ENCODE data around the gene GNAT2.
A peak's percentile ranks its signal among the peaks of the same experiment; 100 is the strongest.
"Not testable (repeated sequence)": the region's sequence is repeated elsewhere in the genome, so short reads cannot be mapped to it uniquely, and the experiment has no call there.

GNAT2 gene

GRCh38 chr1:109619576-109620400, at the start of gene GNAT2, which contains the start of gene AMPD2:
TSS of gene GNAT2 (minus strand) at chr1:109619616. CDS start at chr1:109612870, 6,746 bp downstream.
TSS of gene AMPD2 (plus strand) at chr1:109619837. CDS start at chr1:109621176, 1,339 bp downstream.
- Mint-ChIP-seq H3K4me3 (peak within 1 kb of the TSS; percentile 97 to 99), H3K4me1 (peaks cover 56 to 86% of the 10 kb centered on the region in 2 donors), H3K27me3 (no peaks in the 10 kb centered on the region), H3K9me3 (no peaks in the 10 kb centered on the region), H3K27ac (peak within 1 kb of the TSS; percentile 98), H3K36me3 (peaks cover 2 to 4% of the 10 kb centered on the region in 2 donors)
- peak; percentile 76 for DNase-seq
- ATAC-seq (replicated peaks) = peak; percentile 75

- H3K4me3 Mint-ChIP-seq = peak overlapping the region; percentile 75 to 83
- H3K27ac Mint-ChIP-seq = peak overlapping the region; percentile 20
- no peak for DNase-seq
- ATAC-seq (replicated peaks) = peak; percentile 69 to 75
- peaks cover 0 to 3% of the 10 kb centered on the region in 2 donors for H3K9me3 Mint-ChIP-seq
- H3K27me3 Mint-ChIP-seq = no peaks in the 10 kb centered on the region
- H3K36me3 Mint-ChIP-seq = peaks cover 0 to 2% of the 10 kb centered on the region in 2 donors
- H3K4me1 Mint-ChIP-seq = peaks cover 14 to 23% of the 10 kb centered on the region in 2 donors
These were observed 48.8 kb upstream of the GNAT2 start for GRCh38 chr1:109668123-109668775.

GRCh38 chr1:109667452-109668122, 48.2 kb upstream of the GNAT2 start, which contains the start of gene GSTM2:
TSS of gene GSTM2 (plus strand) at chr1:109668057. CDS start at chr1:109668116, 59 bp downstream.
- ATAC-seq (replicated peaks) (peak; percentile 98), DNase-seq (peak; percentile 62)
- H3K4me1 Mint-ChIP-seq = peaks cover 14 to 23% of the 10 kb centered on the region in 2 donors
- peak within 1 kb of the TSS; percentile 75 to 83 for H3K4me3 Mint-ChIP-seq
- peak within 1 kb of the TSS; percentile 20 for H3K27ac Mint-ChIP-seq
- peaks cover 0 to 3% of the 10 kb centered on the region in 2 donors for H3K9me3 Mint-ChIP-seq
- peaks cover 0 to 2% of the 10 kb centered on the region in 2 donors for H3K36me3 Mint-ChIP-seq
- no peaks in the 10 kb centered on the region for H3K27me3 Mint-ChIP-seq

- Mint-ChIP-seq H3K9me3 (no peaks in the 10 kb centered on the region), H3K36me3 (peaks cover 0 to 5% of the 10 kb centered on the region in 2 donors), H3K4me3 (no peak overlapping the region), H3K27me3 (no peaks in the 10 kb centered on the region), H3K4me1 (peaks cover 15 to 29% of the 10 kb centered on the region in 2 donors), H3K27ac (no peak overlapping the region)
- DNase-seq = no peak
- ATAC-seq (replicated peaks) = no peak
These were observed 45.3 kb upstream of the GNAT2 start for GRCh38 chr1:109664671-109665070.

- Mint-ChIP-seq H3K27me3 (no peaks in the 10 kb centered on the region), H3K27ac (no peak overlapping the region), H3K4me3 (no peak overlapping the region), H3K9me3 (no peaks in the 10 kb centered on the region), H3K36me3 (peaks cover 0 to 12% of the 10 kb centered on the region in 2 donors), H3K4me1 (peaks cover 9 to 13% of the 10 kb centered on the region in 2 donors)
- no peak for DNase-seq
- no peak for ATAC-seq (replicated peaks)
These were observed 42.0 kb upstream of the GNAT2 start for GRCh38 chr1:109661391-109661790.

GRCh38 chr1:109660691-109661026, 41.2 kb upstream of the GNAT2 start:
- H3K9me3 Mint-ChIP-seq; H3K4me3 Mint-ChIP-seq; ATAC-seq (replicated peaks); H3K27me3 Mint-ChIP-seq; H3K27ac Mint-ChIP-seq; DNase-seq: not testable (repeated sequence)
- H3K36me3 Mint-ChIP-seq = peaks cover 0 to 12% of the 10 kb centered on the region in 2 donors
- H3K4me1 Mint-ChIP-seq = peaks cover 14 to 20% of the 10 kb centered on the region in 2 donors

- Mint-ChIP-seq H3K4me3 (no peak overlapping the region), H3K9me3 (no peaks in the 10 kb centered on the region), H3K27me3 (no peaks in the 10 kb centered on the region), H3K27ac (peak overlapping the region; percentile 70), H3K4me1 (peaks cover 14 to 25% of the 10 kb centered on the region in 2 donors), H3K36me3 (peaks cover 0 to 12% of the 10 kb centered on the region in 2 donors)
- ATAC-seq (replicated peaks) (no peak), DNase-seq (no peak)
These were observed 40.7 kb upstream of the GNAT2 start for GRCh38 chr1:109659997-109660690.

- no peaks in the 10 kb centered on the region for H3K27me3 Mint-ChIP-seq
- DNase-seq (no peak), ATAC-seq (replicated peaks) (no peak)
- no peaks in the 10 kb centered on the region for H3K9me3 Mint-ChIP-seq
- H3K4me1 Mint-ChIP-seq = peaks cover 18 to 29% of the 10 kb centered on the region in 2 donors
- H3K27ac Mint-ChIP-seq = no peak overlapping the region
- H3K4me3 Mint-ChIP-seq = no peak overlapping the region
- peaks cover 0 to 12% of the 10 kb centered on the region in 2 donors for H3K36me3 Mint-ChIP-seq
These were observed 39.7 kb upstream of the GNAT2 start for GRCh38 chr1:109659145-109659544.

- no peak for ATAC-seq (replicated peaks)
- H3K4me1 Mint-ChIP-seq = peaks cover 18 to 29% of the 10 kb centered on the region in 2 donors
- H3K36me3 Mint-ChIP-seq = peaks cover 0 to 12% of the 10 kb centered on the region in 2 donors
- no peaks in the 10 kb centered on the region for H3K9me3 Mint-ChIP-seq
- H3K27me3 Mint-ChIP-seq = no peaks in the 10 kb centered on the region
- H3K4me3 Mint-ChIP-seq = no peak overlapping the region
- H3K27ac Mint-ChIP-seq = no peak overlapping the region
- DNase-seq = no peak
These were observed 39.2 kb upstream of the GNAT2 start for GRCh38 chr1:109658533-109659042.

- Mint-ChIP-seq H3K27ac (no peak overlapping the region), H3K4me1 (peaks cover 18 to 29% of the 10 kb centered on the region in 2 donors), H3K27me3 (peaks cover 0 to 4% of the 10 kb centered on the region in 2 donors), H3K4me3 (no peak overlapping the region), H3K9me3 (no peaks in the 10 kb centered on the region), H3K36me3 (peaks cover 0 to 12% of the 10 kb centered on the region in 2 donors)
- DNase-seq = no peak
- no peak for ATAC-seq (replicated peaks)
These were observed 38.6 kb upstream of the GNAT2 start for GRCh38 chr1:109657970-109658369.

- ATAC-seq (replicated peaks) (no peak), DNase-seq (no peak)
- H3K4me3 Mint-ChIP-seq = peak overlapping the region in 1 of 2 donors; percentile 15
- H3K4me1 Mint-ChIP-seq = peaks cover 18 to 29% of the 10 kb centered on the region in 2 donors
- no peak overlapping the region for H3K27ac Mint-ChIP-seq
- peaks cover 0 to 7% of the 10 kb centered on the region in 2 donors for H3K27me3 Mint-ChIP-seq
- no peaks in the 10 kb centered on the region for H3K9me3 Mint-ChIP-seq
- H3K36me3 Mint-ChIP-seq = peaks cover 0 to 12% of the 10 kb centered on the region in 2 donors
These were observed 38.0 kb upstream of the GNAT2 start for GRCh38 chr1:109657395-109657794.

GRCh38 chr1:109655615-109656519, 36.5 kb upstream of the GNAT2 start, which contains the start of gene GSTM4:
TSS of gene GSTM4 (plus strand) at chr1:109656099. CDS start at chr1:109656390, 291 bp downstream.
- Mint-ChIP-seq H3K4me1 (peaks cover 15 to 29% of the 10 kb centered on the region in 2 donors), H3K36me3 (peaks cover 0 to 8% of the 10 kb centered on the region in 2 donors), H3K4me3 (peak within 1 kb of the TSS; percentile 93), H3K27me3 (peaks cover 3 to 22% of the 10 kb centered on the region in 2 donors), H3K9me3 (no peaks in the 10 kb centered on the region), H3K27ac (peak within 1 kb of the TSS; percentile 89)
- ATAC-seq (replicated peaks) (peak; percentile 94 to 95), DNase-seq (peak; percentile 80)
